Stimulated activated CD8-positive, alpha-beta memory T cell treated with anti-CD3 and anti-CD28 coated beads, Interleukin-7, amount 100 ng/mL, for 1 hour (primary cell): ENCODE measurements around the gene GALNT9.

Experiments
- DNase-seq, 2 donors: peaks; one replicate each; pipeline ENCODE4 v3.0.0-alpha.2; 2020; ENCODE audit warnings: low read depth in 2 of 2

The GALNT9 gene

GRCh38 chr12:132170094-132170636 is 159.2 kb downstream of the GALNT9 start:
- DNase-seq = no peak

GRCh38 chr12:132169376-132169775 is 160.0 kb downstream of the GALNT9 start:
- no peak for DNase-seq

- no peak for DNase-seq
These were observed 160.9 kb downstream of the GALNT9 start for GRCh38 chr12:132168311-132169031.

GRCh38 chr12:132167611-132168310 is 161.6 kb downstream of the GALNT9 start:
- no peak for DNase-seq

GRCh38 chr12:132166801-132167591 is 162.4 kb downstream of the GALNT9 start:
- no peak for DNase-seq

- DNase-seq = no peak
These were observed 163.3 kb downstream of the GALNT9 start for GRCh38 chr12:132166093-132166492.

GRCh38 chr12:132165584-132165983 is 163.8 kb downstream of the GALNT9 start:
- no peak for DNase-seq

- DNase-seq = no peak
These were observed 165.0 kb downstream of the GALNT9 start for GRCh38 chr12:132164426-132164825.

- no peak for DNase-seq
These were observed 165.5 kb downstream of the GALNT9 start for GRCh38 chr12:132163911-132164288.

GRCh38 chr12:132163041-132163910 is 166.1 kb downstream of the GALNT9 start:
- DNase-seq = no peak

GRCh38 chr12:132162508-132163031 is 166.8 kb downstream of the GALNT9 start:
- DNase-seq = no peak

GRCh38 chr12:132161796-132162507 is 167.4 kb downstream of the GALNT9 start:
- DNase-seq = no peak

- no peak for DNase-seq
These were observed 168.2 kb downstream of the GALNT9 start for GRCh38 chr12:132161036-132161781.

- no peak for DNase-seq
These were observed 168.8 kb downstream of the GALNT9 start for GRCh38 chr12:132160601-132161035.

- no peak for DNase-seq
These were observed 169.4 kb downstream of the GALNT9 start for GRCh38 chr12:132160016-132160415.

GRCh38 chr12:132159555-132160003 is 169.8 kb downstream of the GALNT9 start:
- DNase-seq = no peak

- no peak for DNase-seq
These were observed 170.5 kb downstream of the GALNT9 start for GRCh38 chr12:132158677-132159554.

- DNase-seq = no peak
These were observed 171.5 kb downstream of the GALNT9 start for GRCh38 chr12:132157733-132158409.
